NCI-H69 (cell line): Measurements from ENCODE around the gene IP6K3.

Experiments
- DNase-seq: peaks from one replicate; lab custom pipeline; 2025; lab: John Stamatoyannopoulos, UW

Gene IP6K3

DNA sequence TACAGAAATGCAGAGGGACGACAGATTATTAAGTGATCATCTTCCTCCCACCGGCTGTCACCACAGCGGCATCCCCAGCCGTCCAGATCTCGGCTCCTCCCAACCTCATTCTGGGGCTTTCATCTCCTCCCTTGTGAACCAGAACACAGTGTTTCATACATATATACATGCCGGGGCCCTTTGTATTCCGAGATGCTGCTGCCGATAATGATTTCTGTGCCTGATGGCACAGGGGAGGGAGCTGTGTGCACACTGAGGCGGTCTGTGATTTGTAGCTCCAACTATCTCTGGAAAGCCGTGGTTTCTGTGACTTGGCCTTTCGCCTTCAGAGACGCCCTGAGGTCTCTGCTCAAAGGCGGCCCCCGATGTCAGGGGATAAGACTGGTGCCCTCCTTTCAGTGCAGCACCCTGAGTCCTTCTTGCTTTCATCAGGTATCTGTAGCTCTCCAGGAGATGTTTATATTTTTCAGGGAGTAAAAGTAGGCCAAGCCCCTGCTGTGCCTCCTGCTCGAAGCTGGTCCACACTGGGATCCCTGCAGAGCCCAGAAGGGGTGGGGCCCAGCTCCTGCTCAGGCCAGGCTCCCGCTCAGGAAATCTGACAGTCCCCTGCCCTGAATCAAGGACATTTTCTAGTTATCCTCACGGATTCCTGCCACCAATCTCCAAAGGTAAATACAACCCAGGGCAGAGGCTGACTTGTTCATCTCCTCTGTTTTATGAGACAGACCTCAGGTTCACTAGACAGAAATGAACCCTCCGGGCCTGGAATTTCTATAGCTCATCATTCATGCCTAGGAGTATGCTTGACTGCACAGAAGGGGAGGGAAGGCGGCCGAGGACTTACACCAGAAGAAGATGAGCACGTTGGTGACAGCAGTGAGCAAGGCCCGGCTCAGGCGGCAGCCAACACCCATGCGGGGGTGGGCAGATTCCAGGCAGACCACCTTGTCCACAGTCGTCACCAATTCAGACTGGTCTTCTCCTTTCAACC is 31.0 kb upstream of the IP6K3 start:
- no peak for DNase-seq

DNA sequence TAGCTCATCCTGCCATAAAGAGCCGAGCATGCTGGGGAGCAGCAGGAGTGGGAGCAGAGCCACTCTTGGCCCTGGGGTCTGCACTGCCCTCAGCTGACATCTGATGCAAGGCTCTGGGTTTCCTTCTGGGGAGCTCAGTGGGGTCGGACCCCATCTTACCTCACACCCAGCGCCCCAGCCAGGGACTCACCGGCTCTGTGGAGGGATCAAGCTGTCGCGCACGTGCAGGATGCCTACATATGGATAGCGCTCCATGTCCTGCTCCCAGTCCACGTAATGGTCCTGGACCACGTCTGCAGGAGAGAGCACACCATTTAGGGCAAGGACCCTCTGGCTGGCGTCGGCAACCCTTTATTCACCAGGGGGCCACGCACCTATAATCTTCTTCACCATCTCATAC is 30.1 kb upstream of the IP6K3 start:
- no peak for DNase-seq

DNA sequence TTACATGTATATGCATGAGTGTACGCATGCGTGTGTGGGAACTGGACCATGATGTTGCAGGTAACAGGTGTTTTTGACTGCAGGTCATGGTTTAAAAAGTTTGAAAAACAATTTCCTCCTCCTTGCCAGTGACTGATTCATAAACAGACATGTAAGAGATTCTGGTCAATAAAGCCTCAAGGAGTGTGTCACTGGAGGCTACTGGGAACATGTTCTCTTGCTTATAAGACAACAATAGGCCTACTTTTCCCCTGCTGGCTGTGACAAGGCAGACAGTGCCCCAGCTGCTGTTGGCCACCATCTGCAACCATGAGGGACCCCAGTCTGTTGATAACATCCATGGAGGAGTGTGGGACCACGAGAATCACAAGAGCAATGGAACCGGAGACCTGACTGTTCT is 29.5 kb upstream of the IP6K3 start:
- no peak for DNase-seq

DNA sequence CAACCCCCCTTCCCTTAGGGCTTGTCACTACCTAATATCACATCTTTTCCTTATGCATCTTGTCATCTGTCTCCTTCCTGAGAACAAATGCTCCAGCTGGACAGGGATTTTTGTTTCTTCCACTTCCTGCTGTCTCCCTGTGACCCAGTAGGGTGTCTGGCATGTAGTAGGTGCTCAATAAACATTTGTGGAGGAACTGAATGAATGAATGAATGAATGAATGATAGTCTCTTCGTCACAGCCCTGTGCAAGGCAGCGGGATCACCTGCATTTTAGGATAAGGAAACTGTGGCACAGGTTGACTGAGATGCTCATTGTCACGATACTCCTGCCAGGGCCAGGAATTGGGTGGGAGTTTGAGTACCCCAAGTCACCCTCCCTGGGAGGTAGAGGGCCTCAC is 28.1 kb upstream of the IP6K3 start:
- no peak for DNase-seq

DNA sequence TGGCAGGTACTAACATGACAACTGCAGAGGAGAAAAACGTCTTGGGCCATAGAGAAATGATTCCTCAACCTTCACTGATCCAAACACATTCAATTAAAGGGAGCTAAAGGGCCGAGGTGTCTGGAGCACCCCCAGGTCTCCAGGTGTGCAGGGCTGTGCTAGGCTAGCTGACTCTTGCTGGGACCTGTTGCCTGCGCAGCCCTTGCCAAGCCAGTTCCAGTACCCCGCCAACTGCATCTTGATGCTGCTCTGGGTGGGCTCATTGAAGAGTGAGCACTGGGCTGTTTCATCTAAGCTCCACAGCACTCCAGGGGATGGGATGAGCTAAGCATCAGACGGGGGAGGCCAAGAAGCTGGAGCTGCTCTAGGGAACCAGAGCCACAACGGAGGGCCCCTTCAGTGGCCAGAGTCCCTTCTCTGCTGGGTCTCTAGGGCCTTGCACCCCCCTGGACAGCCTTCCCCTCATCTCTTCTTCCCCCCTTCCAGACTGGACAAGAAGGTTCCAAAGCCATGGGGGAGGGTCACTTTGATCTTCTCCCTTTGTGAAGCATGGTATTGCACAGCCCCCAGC is 26.3 kb upstream of the IP6K3 start:
- DNase-seq: no peak

DNA sequence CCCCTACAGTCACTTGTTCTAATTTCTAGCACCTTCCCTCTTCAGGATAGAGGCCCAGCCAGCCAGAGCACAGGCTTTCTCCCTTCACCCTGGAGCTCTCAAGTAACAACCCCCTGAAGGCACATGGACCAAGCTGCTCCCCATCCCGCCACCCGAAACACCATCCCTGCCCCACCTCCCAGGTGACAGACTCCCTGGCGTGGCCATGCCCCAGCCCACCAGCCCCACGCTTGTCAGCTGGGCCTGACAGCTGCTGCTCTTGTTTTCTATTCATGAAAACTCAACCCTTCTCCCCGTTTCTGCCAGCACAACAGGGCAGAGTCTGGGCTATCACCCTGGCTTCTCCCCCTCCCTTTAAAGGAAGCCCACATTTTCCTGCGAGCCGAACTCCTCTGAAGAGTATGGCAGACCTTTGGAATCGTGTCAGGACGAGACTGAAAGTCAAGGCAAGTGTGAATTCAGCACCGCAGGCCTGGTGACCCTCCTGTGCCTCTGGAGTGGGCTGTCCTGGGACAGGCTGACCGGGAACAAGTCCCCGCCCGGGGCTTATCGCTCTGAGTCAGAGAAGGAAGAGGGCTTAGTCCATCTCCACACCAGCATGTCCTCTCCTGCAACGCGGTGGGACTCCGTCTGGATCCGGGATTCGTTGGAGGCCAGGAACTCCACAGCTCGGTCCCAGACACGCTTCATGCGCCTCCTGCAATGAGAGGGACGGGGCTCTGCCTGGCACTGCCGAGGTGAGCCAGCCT is 25.6 kb upstream of the IP6K3 start:
- no peak for DNase-seq

DNA sequence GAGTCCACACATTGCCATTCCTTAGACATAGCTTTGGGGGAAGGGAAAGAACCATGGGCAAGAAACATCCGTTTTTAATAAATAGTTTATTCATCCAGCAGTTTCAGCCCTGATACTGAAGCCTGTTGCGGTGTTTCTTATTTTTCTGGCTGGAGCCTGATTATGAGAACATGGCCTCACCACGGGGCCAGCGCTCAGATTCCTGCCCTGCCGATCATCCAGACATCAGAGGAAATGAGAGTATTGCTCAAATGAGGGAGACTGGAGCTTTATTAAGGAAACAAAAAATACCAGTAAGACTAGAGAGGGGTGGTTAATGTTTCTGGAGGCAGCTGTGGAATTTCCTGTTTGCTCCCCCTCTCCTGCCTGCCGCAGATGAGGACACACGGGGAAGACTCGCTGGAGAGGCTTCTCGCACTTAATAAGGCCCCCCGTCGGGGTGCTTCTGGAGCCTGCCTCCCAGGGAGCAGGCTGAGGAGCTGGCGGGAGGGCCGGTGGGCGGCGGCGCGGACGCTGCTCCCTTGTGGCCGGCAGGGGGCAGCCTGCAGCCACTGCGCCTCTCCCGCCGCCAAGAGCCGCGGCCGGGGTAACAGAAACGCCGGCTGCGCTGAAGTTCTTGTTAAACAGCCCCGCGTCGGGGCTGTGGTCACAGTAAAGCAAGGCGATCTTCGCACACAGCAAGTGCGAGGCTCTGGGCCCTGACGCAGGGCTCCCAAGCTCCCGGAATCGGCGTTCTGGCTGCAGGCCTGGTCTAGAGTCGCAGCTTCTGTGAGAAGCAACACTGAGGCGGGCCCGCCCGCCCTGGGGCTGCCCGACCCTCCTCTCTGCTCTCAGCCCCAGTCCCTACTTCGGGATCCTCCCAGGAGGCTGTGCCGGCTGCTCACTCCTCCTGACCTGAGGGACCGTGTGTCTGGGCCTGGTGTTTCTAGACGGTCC is 24.7 kb upstream of the IP6K3 start:
- DNase-seq: peak; percentile 91

DNA sequence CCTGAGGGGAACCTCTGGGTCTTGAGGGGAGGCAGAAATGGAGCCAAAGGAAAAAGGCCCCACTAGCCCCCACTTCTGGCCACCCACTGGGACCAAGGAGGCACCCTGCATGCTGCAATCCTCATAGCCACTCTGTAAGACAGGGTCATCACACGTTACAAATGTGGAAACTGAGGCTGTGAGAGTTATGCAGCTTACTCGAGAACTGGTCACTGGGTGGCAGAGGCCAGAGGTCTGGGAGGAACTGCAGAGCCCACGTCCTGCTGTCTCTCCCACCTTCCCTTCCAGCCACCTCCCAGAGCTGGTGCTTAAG is 24.1 kb upstream of the IP6K3 start:
- DNase-seq: no peak

DNA sequence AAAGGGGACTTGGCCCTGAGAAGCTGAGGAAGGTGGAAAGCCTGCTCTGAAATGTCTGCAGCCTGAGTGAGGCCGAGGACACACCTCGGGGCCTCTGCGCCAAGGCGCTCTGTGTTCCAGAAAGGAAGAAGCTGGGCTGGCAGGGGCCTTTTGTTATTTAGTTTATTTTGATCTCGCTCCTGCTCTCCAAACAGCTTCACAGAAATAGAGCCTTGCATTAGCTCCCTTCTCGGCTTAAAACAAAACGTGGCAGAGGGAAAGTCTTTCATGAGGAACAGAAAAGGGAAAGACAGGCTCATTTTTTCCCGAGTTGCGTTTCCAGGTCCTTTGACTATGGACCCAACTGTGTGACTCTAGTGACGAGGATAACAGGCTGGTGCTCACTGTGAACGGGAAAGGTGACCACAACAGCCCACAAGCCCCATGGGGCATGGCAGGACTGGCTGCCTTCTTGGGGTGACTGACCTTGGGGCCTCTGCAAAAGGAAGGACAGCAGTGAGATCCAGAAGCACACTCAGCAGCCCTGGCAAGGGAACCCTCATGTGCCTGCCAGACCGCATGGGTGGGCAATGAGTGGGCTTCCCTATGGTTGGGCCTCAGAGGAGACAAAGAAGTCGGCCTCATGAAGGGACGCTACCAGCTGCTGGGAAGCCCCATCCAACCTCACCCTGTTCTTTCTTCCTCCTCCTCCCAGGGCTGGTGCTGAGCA is 23.6 kb upstream of the IP6K3 start:
- no peak for DNase-seq

DNA sequence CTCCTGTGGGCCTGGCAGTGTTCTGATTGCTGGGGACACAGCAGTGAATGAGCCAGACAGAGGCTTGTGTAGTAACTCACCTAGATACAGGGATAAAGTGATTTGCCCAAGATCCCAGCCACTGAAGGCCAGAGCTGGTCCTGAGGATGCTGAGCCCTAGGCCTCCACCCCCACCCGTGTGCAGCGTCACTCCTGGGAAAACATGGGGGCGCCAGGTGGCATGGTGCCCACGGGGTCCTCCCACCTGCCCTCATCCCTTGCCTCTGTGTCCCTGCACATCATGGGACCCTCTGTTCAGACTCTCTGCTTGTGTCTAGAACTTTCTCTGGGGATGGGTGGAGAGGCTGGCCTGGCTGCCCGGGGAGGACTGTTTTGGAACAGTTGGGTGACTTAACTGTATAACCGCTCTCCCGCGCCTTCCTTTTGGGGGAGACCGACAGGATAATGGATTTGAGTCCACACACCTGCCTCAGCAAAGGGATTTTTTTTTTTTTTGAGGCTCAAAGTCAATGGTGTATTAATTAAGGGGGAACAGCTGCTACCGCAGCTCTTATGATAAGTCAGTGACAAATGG is 22.6 kb upstream of the IP6K3 start:
- DNase-seq: peak; percentile 44

DNA sequence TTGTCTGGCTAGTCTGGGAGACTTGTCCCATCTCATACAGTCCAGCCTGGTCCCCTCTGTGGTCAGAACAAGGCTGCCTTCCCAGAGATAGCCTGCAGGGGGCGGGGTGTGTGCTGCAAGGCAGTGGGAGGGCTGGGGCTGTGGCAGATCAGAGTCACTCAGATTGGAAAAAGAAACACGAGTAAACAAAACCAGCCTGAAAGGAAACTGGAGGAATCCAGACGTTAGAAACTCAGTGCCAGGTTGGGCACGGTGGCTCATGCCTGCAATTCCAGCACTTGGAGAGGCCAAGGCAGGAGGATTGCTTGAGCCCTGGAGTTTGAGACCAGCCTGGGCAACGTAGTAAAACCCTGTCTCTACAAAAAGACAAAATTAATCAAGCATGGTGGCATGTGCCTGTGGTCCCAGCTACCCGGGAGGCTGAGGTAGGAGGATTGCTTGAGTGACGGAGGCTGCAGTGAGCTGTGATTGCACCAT is 22.0 kb upstream of the IP6K3 start:
- DNase-seq: peak; percentile 87

DNA sequence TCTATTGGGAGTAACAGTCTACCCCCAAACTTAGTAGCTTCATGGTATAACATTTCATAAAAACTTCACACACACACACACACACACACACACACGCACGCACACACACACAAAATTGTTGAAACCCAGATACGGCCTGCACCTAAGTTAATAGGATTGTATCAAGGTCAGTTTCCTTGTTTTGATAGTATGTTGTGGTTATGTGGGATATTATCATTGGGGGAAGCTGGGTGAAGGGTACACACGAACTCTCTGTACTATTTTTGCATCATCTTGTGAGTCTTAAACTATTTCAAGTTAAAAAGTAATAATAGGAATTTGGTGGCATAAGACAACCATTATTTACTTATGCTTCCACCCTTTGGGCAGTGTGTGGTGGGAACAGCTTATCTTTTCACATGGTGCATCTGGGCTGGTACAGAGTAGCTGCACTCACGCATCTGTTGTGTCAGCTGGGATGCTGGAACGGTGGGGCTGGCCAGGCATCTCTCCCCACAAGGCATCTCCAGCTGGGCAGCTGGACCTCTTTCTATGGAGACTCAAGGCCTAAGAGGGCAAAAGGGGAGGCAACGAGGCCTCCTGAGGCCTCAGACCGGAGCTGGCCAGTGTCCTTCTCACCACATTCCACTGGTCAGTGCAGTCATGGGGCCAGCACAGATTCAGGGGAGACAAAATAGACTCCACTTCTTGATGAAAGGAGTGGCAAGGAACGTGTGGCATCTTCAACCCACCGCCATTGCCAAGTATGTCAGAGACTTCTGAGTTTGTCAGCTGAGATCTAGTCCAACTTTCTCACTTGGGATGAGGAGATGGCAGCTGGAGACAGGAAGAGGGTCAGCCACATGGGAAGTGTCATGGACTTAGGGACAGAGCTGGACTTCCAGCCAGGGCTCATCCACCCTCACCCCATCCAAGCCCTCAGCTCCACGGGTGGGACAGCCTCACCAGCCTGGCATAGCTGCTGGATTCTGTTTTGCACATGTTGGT is 20.5 kb upstream of the IP6K3 start:
- no peak for DNase-seq

DNA sequence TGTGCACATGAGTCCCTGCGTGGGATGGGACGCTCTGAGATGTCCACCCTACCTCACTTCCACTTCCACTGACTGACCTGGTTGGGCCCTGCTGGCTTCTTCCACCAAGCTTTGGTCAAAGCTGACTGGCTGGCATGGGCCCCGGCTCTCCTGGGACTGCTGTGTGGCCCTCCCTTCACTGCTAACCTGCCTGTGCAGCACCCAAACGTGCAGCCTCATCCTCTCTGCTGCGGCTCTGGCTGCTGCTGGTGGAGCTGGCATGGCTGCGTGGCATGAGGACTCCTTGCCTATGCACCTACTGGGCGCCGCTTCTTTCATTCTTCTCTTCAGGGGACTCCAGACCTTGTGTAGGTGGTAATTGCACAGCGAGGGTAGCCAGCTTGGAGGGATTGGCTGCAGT is 18.7 kb upstream of the IP6K3 start:
- DNase-seq: no peak

DNA sequence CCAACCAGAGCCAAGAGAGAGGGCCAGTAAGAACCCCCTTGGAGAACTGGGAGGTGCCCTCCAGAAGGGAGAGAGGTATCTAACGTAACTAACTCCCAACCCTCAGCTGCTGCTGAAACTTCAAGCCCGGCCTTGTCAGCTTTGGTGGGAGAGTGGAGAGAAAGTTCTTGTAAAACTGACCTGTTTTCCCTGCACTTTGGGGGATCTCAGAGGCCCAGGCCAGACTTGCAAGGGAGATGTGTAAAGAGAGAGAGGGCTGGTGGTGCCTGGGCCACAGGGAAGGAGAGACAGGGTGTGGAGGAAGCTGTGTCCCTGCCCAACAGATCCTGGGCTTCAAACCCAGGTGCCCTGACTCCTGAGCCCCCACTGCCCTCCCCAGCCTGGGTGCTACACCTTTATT is 17.3 kb upstream of the IP6K3 start:
- no peak for DNase-seq

DNA sequence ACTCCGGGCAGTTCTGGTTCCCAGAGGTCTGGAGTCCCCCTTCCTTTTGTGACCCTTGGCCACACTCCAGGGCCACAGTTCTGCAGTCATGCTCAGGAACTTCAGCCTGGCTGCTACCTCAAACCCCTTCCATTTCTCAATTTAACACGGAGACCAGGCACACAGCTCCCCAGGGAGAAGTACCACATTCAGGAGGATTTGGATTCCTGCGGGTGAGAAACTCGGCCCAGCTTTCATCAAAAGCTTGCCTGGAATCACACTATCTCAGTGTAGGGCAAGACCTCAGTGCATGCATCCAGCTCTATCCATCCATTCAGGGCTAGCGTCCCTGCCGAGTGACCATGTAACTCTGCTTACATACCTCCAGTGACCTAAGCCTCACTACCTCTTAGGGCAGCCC is 16.8 kb upstream of the IP6K3 start:
- no peak for DNase-seq

DNA sequence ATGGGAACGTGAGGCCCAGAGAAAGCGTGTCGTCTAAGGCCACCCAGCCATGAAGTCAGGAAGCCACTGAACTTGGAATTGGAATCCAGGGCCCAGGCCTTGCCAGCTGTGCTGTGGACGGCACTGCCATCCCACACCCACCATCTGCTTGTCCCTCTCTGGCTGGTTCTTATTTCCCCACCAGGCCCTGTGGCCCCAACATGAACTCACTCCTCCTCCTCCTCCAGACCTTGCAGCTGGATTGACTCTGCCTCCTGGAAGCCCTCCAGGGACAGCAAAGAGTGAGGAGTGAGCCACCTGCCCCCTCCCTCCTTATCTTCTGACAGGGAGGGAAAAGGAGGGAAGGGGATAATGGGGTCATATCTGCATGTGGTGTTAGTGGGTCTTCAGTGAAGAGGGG is 16.0 kb upstream of the IP6K3 start:
- DNase-seq: no peak

DNA sequence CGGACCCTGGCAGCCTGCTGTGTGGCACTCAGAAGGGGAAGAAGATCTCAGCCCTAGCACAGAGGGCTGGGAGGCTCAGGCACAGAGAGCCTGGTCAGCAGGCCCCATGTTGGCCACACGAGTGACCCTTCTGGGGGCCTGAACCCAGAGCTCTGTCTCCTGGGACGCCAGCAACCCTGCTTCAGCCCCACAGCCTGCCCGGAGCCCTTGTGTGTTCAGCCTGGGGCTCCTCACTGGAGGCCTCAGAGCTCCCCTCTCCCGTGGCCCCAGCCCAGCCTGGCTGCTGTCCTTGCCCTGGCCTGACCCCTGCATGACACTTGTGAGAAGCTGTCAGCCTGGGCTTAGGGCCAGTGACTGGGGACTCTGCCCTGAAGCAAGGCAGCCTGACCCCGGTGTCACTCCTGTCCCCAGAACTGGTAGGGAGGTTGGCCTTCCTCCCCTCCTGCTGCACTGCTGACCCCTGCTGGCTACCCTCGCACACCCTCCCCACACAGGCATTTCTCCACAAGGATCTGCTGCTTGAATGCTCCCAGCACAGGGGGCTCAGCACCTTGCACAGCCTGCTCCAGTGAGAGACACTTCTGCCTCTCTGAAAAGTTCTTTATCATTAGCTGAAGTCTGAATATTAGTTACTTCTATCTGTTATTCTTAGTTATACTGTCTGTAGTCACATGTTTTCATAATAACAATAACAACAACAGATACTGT is 15.4 kb upstream of the IP6K3 start:
- DNase-seq: peak; percentile 70

DNA sequence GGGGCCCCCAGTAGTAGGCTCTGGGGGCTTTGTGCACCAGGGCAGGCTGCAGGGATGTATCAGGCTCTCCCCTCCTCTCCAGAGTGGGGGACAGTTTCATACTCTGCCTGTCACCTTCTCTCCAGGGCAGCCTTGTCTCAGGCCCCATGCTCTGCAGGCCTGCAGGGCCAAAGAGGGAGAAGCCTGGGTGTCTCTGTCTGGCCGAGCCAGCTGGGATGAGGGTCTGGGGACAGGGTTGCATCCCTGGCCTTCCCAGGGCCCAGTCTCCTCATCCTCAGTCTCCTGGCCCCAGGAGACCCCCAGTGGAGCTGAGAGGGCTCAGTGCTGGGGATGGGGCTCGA is 14.8 kb upstream of the IP6K3 start:
- no peak for DNase-seq
